Ovary (tissue), 3 donors: Measurements from ENCODE around the gene MRPL14.

ENCODE experiments used
- CTCF ChIP-seq, 3 donors: fragments of 450-650 bp in 2 of 3; fragments of 200-600 bp in 1 of 3; IDR thresholded peaks; one replicate each; pipeline versions ENCODE4 v1.5.1 to v1.8.0; 2016 to 2022; ENCODE audit warnings: antibody characterized with exemption in 3 of 3, mild to moderate bottlenecking in 1 of 3
- EP300 ChIP-seq: sonication (generic); formaldehyde crosslinking; IDR thresholded peaks from one replicate; pipeline ENCODE4 v1.6.1; 2017; ENCODE audit warnings: antibody characterized with exemption
- POLR2A ChIP-seq: fragments of 450-650 bp; IDR thresholded peaks from one replicate; pipeline ENCODE4 v1.6.1; 2017; ENCODE audit warnings: antibody characterized with exemption, mild to moderate bottlenecking, moderate library complexity
- donor health status: DM: no; HTN: no; CAD: no.

GRCh38 chr6:44119704-44120262, 7.5 kb downstream of the MRPL14 start:
- TF ChIP-seq POLR2A (no peak), CTCF (IDR thresholded peaks at IDR 0.05) (no peak), EP300 (no peak)
